ENCODE results near the gene CMIP. TPM values are rescaled to one million over a fixed set of nuclear protein-coding genes. Genes with fewer than 3 reads are reported as not detected.

CMIP gene
- total RNA-seq, 1 experiment from 2014 or later = 63.7 TPM

- H3K4me1 Mint-ChIP-seq = peaks cover 25% of the 10 kb centered on the region
- ChIA-PET CTCF (interaction anchor here (0.7 to 1.7 kb wide), 2 partner anchors 25 to 29 kb away, joined by 3 read pairs; no protein-coding TSS in a partner anchor), POLR2A (no interaction called here)
- H3K27ac Mint-ChIP-seq = no peak overlapping the region
- no peaks in the 10 kb centered on the region for H3K27me3 Mint-ChIP-seq (ENCODE audit: low read depth)
- DNase-seq (ENCODE audit: low spot score) (no peak), ATAC-seq (no peak)
- TF ChIP-seq ESRRA (CRISPR knock-in tag; IDR thresholded peaks at IDR 0.05; ENCODE audit: borderline replicate concordance) (no peak), ZNF512 (CRISPR knock-in tag; IDR thresholded peaks at IDR 0.05; ENCODE audit: borderline replicate concordance) (no peak), NR1H2 (CRISPR knock-in tag; IDR thresholded peaks at IDR 0.05) (no peak), ZNF232 (CRISPR knock-in tag; IDR thresholded peaks at IDR 0.05) (no peak), MYBL2 (CRISPR knock-in tag; IDR thresholded peaks at IDR 0.05) (no peak), ZNF423 (CRISPR knock-in tag; IDR thresholded peaks at IDR 0.05) (no peak), MXD4 (CRISPR knock-in tag; IDR thresholded peaks at IDR 0.05; ENCODE audit: borderline replicate concordance) (no peak), FOXP1 (CRISPR knock-in tag; IDR thresholded peaks at IDR 0.05; ENCODE audit: borderline replicate concordance) (no peak), ZNF219 (CRISPR knock-in tag; IDR thresholded peaks at IDR 0.05; ENCODE audit: borderline replicate concordance) (no peak), PRDM15 (CRISPR knock-in tag; IDR thresholded peaks at IDR 0.05) (no peak), FOXP4 (CRISPR knock-in tag; IDR thresholded peaks at IDR 0.05) (no peak), NR2C2 (CRISPR knock-in tag; IDR thresholded peaks at IDR 0.05) (no peak), ARID4B (CRISPR knock-in tag; IDR thresholded peaks at IDR 0.05; ENCODE audit: borderline replicate concordance) (no peak), ZSCAN18 (CRISPR knock-in tag; IDR thresholded peaks at IDR 0.05) (no peak), GABPB1 (CRISPR knock-in tag; IDR thresholded peaks at IDR 0.05) (no peak), NFATC4 (CRISPR knock-in tag; IDR thresholded peaks at IDR 0.05) (no peak), PRRX2 (CRISPR knock-in tag; IDR thresholded peaks at IDR 0.05) (no peak), USF1 (CRISPR knock-in tag; IDR thresholded peaks at IDR 0.05) (no peak)
- H3K36me3 Mint-ChIP-seq = no peaks in the 10 kb centered on the region
- H3K4me3 Mint-ChIP-seq = no peak overlapping the region
- H3K9me3 Mint-ChIP-seq = no peaks in the 10 kb centered on the region
These were observed 112.2 kb downstream of the CMIP start for GRCh38 chr16:81556715-81557284.

Data from WTC11 (cell line).